Hematopoietic multipotent progenitor cell (in vitro differentiated cells): ENCODE results near the gene CMTM7. TPM values are rescaled to one million over a fixed set of nuclear protein-coding genes. Genes with fewer than 3 reads are reported as not detected.
"Not testable (repeated sequence)": the region's sequence is repeated elsewhere in the genome, so short reads cannot be mapped to it uniquely, and the experiment has no call there.

ENCODE experiments used
- DNase-seq, 3 donors: peaks; one replicate each; pipeline ENCODE4 v3.0.0-alpha.2; 2011 to 2015; ENCODE audit warnings: low read depth in 2 of 3, low spot score in 2 of 3
- total RNA-seq: library from RNA; depleted of rRNA; stranded (reverse); fragments of >200 nt; gene quantifications from one replicate; pipeline ENCODE4 v1.2.3, GENCODE V29; 2012

The CMTM7 gene
- total RNA-seq, 1 donor: 23.4 TPM

- no peak for DNase-seq
These were observed 64.2 kb downstream of the CMTM7 start for GRCh38 chr3:32455609-32456428.

GRCh38 chr3:32456429-32457130 is 64.9 kb downstream of the CMTM7 start:
- DNase-seq: no peak

DNA sequence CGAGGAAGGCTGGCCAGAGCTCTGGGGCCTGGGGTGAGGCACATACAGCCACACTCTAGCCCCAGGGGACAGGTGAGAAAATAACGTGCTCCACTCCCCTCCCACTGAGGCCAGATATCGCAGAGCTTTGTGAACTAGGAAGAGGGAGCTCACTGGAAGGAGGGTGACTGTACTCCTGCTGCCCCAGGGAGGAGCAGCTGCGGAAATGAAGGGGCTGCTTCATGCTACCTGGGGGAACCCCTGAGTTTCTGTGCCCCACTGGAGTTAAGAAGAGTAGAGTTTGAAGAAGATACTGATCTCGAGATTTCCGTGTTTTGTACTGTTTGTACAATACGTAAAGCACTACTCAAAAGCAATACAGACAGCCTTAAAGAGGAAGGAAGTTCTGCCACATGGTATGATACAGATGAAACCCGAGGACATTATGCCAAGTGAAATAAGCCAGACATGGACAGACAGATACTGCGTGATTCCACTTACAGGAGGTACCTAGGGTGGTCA is 66.4 kb downstream of the CMTM7 start:
- DNase-seq: peak; percentile 62 to 81 (median 73)

GRCh38 chr3:32459450-32459849 is 67.8 kb downstream of the CMTM7 start:
- no peak for DNase-seq

DNA sequence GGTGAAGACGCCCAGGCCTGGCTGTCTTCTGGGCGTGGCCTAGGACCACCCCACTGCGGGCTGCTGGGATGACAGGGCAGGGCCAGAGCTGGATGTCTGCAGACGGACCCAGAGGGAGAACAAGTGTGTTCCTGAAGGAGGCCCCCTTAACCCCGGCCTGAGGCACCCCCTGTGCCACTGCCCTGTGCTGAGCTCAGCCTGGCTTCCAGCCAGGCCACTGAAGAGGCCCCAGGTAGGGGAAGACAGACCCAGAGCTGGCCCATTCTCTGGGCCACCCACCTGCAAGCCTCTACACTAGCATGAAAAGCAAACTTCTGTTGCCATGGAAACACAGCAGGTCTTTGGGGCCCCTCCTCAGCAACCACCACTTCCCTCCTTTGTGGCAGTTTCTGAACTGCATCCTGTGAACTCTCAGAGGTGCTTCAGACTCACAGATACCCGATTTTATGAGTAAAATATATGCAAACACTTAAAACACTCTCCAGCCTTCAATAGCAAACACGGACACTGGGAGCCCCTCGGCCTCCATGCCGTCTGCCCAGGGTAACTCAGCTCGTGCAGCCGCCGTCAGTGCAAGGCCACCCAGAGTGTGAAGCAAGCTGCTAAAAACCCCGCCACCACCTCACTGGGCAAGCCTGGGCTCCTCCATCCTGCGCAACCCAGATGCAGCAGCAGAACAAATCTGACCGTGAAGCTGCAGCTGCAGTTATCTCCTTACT is 68.5 kb downstream of the CMTM7 start:
- peak; percentile 73 to 95 (median 87) for DNase-seq

- not testable (repeated sequence) for DNase-seq
These were observed 69.3 kb downstream of the CMTM7 start for GRCh38 chr3:32460817-32461496.

GRCh38 chr3:32462191-32462986 is 70.7 kb downstream of the CMTM7 start:
- DNase-seq: not testable (repeated sequence)

DNA sequence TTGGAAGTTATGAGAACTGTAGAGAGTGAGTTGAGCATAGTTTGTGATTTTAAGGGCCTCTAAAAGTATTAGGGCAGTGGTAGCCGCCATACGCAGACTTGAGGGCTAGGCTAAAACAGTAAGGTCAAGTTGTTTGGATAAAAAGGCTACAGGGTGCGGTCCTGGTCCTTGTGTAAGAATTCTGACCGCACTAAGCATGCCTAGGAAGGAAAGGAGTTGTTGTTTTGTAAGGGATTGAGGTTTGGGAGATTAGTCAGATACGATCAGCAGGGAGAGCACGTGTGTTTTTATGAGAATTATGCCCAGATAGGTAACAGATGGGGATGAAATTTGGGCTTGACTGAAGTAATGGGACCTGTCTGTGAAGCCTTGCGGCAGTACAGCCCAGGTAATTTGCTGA is 71.8 kb downstream of the CMTM7 start:
- DNase-seq: not testable (repeated sequence)

DNA sequence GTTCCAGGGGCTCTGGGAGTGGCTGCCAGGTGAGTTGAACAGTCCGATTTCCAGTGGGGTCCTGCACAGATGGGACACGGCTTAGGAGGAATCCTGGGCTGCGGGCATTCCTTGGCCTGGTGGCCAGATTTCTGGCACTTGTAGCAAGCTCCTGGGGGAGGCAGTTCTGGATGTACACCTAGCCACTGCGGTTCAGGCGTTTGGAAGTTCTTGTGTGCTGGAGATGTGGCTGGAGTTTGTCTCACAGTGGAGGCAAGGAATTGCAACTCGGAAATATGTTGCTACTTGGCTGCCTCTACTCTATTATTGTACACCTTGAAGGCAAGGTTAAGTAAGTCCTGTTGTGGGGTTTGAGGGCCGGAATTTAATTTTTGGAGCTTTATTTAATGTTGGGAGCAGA is 73.1 kb downstream of the CMTM7 start:
- not testable (repeated sequence) for DNase-seq

GRCh38 chr3:32466808-32467207 is 75.2 kb downstream of the CMTM7 start:
- not testable (repeated sequence) for DNase-seq

GRCh38 chr3:32467333-32468070 is 75.8 kb downstream of the CMTM7 start:
- peak; percentile 72 to 77 (median 74) for DNase-seq

DNA sequence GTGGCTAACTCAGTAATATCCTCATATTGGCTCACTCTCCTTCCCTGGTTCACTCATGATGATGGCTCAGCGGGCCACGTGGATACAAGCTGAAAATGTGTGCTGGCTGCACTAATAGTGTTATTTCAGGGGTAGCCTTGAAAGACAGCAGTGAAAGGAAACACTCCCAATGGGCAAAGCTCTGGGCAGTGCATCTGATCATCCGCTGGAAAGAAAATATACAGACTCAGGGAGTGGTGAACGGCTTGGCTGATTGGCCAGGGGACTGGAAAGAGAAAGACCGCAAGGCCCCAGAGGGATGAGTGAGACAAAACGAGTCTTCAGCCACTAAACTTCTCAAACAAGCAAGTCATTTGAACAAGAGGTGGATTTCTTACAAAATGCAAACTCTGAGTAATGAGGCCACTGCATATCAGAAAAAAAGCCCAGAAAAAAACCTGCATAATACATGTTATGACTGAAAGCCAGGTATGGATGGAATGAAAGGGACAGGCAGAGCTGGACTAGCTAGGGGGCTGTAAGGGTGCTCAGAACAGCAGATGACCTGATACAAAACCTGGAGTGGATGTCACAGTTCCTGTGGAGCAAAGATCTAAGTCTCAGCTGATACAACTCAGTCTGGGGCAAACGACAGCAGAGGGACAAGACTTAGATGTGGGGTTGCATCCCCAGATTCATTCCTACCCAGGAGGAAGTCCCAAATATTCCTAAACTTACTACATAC is 77.7 kb downstream of the CMTM7 start:
- DNase-seq: no peak

GRCh38 chr3:32470362-32470761 is 78.7 kb downstream of the CMTM7 start:
- DNase-seq: no peak

DNA sequence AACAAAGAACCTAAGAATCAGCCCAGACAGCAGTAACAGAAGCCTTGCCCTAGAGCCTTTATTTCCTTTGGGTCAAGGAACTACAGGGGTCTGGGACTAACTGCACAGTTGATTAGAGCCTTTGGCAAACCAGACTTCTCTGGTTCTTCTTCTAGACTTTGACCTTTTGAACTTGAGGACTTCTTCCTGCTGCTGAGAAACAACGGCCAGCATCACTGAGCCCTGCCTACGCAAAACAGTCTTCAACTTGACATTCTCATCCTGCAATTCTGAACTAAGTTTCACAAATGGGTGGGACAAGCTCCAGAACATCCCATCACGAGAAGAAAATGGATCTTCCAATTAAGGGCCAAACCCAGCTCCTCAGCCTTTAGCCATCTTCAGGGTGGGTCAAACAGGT is 79.6 kb downstream of the CMTM7 start:
- no peak for DNase-seq

GRCh38 chr3:32472151-32472550 is 80.5 kb downstream of the CMTM7 start:
- DNase-seq: not testable (repeated sequence)

- DNase-seq: no peak
These were observed 82.5 kb downstream of the CMTM7 start for GRCh38 chr3:32474201-32474600.

- DNase-seq: no peak
These were observed 89.0 kb downstream of the CMTM7 start for GRCh38 chr3:32480604-32481003.
